CD14-positive monocyte (primary cell): ENCODE measurements around the gene SLC25A45. TPM values are rescaled to one million over a fixed set of nuclear protein-coding genes. Genes with fewer than 3 reads are reported as not detected.
A peak's percentile ranks its signal among the peaks of the same experiment; 100 is the strongest.

Source experiments
- DNase-seq, 3 donors: peaks; one replicate each; pipeline ENCODE4 v3.0.0-alpha.2; 2011 to 2022
- H2AFZ ChIP-seq: 2 replicates; pipeline ENCODE4 v1.6.0; 2012; ENCODE audit warnings: mild to moderate bottlenecking, low read depth, low read length, inconsistent platforms; ENCODE audit not compliant: insufficient read depth, poor library complexity, severe bottlenecking
- H3K27ac ChIP-seq, 2 donors: 1 replicate in 1 of 2; 2 replicates in 1 of 2; pipeline ENCODE4 v1.5.1; 2012 to 2013; ENCODE audit warnings: low read length in 2 of 2, control low read depth in 1 of 2, inconsistent platforms in 1 of 2, low read depth in 1 of 2, mild to moderate bottlenecking in 1 of 2
- H3K27me3 ChIP-seq, 2 donors: one replicate each; pipeline versions ENCODE4 v1.6.0 to v1.6.1; 2011 to 2013; ENCODE audit warnings: low read length in 2 of 2; ENCODE audit not compliant: control insufficient read depth in 2 of 2, insufficient read depth in 2 of 2
- H3K36me3 ChIP-seq, 2 donors: replicated peaks in 1 of 2; 1 replicate in 1 of 2; 2 replicates in 1 of 2; pipeline versions ENCODE4 v1.5.1 to v1.6.1; 2012 to 2013; ENCODE audit warnings: low read length in 2 of 2, control low read depth in 1 of 2, inconsistent platforms in 1 of 2, mild to moderate bottlenecking in 1 of 2; ENCODE audit not compliant: insufficient read depth in 2 of 2, control insufficient read depth in 1 of 2
- H3K4me1 ChIP-seq, 2 donors: 1 replicate in 1 of 2; 2 replicates in 1 of 2; pipeline versions ENCODE4 v1.5.1 to v1.6.1; 2012 to 2013; ENCODE audit warnings: low read length in 2 of 2, control low read depth in 1 of 2, inconsistent platforms in 1 of 2, mild to moderate bottlenecking in 1 of 2, moderate library complexity in 1 of 2; ENCODE audit not compliant: insufficient read depth in 2 of 2, control insufficient read depth in 1 of 2
- H3K4me2 ChIP-seq: replicated peaks from 2 replicates; pipeline ENCODE3; 2012; ENCODE audit warnings: low read length, moderate library complexity, mild to moderate bottlenecking; ENCODE audit not compliant: poor library complexity, severe bottlenecking; ENCODE audit errors: extremely low read depth
- H3K4me3 ChIP-seq, 3 experiments: fragments of 200-600 bp in 1 of 3; sonication (generic) in 1 of 3; replicated peaks in 1 of 3; 1 replicate in 2 of 3; 2 replicates in 1 of 3; pipeline ENCODE4 v1.5.1; 2011 to 2013; ENCODE audit warnings: low read length in 3 of 3, mild to moderate bottlenecking in 3 of 3, control low read depth in 2 of 3, low read depth in 2 of 3, inconsistent platforms in 1 of 3, moderate library complexity in 1 of 3
- H3K79me2 ChIP-seq: 2 replicates; pipeline ENCODE4 v1.6.0; 2012; ENCODE audit warnings: mild to moderate bottlenecking, control low read depth, inconsistent platforms, low read length, moderate library complexity; ENCODE audit not compliant: insufficient read depth
- H3K9ac ChIP-seq: 2 replicates; pipeline ENCODE4 v1.6.0; 2017; ENCODE audit warnings: low read length, mild to moderate bottlenecking; ENCODE audit not compliant: insufficient read depth, poor library complexity, severe bottlenecking
- H3K9me3 ChIP-seq, 2 donors: replicated peaks in 1 of 2; 1 replicate in 1 of 2; 2 replicates in 1 of 2; pipeline versions ENCODE4 v1.5.1 to v1.6.1; 2012 to 2013; ENCODE audit warnings: low read length in 2 of 2, control low read depth in 1 of 2; ENCODE audit not compliant: control insufficient read depth in 1 of 2, insufficient read depth in 1 of 2
- H4K20me1 ChIP-seq: 2 replicates; pipeline ENCODE4 v1.6.0; 2012; ENCODE audit warnings: mild to moderate bottlenecking, low read length, control low read depth, moderate library complexity; ENCODE audit not compliant: insufficient read depth
- H3K27ac Mint-ChIP-seq, 7 donors: one replicate each; pipeline ENCODE4 v1.8.0; 2020; ENCODE audit warnings: mild to moderate bottlenecking in 7 of 7, mixed read lengths in 7 of 7, moderate library complexity in 6 of 7, inconsistent platforms in 2 of 7
- H3K27me3 Mint-ChIP-seq, 3 donors: one replicate each; pipeline ENCODE4 v1.8.0; 2021 to 2022; ENCODE audit warnings: low read depth in 3 of 3, mild to moderate bottlenecking in 3 of 3, mixed read lengths in 3 of 3, moderate library complexity in 3 of 3, inconsistent platforms in 1 of 3
- H3K36me3 Mint-ChIP-seq, 2 donors: one replicate each; pipeline ENCODE4 v1.8.0; 2020; ENCODE audit warnings: mixed read lengths in 2 of 2, inconsistent platforms in 1 of 2, mild to moderate bottlenecking in 1 of 2
- H3K4me1 Mint-ChIP-seq: one replicate; pipeline ENCODE4 v1.8.0; 2020; ENCODE audit warnings: mild to moderate bottlenecking, mixed read lengths
- H3K4me3 Mint-ChIP-seq, 2 donors: one replicate each; pipeline ENCODE4 v1.8.0; 2020; ENCODE audit warnings: mild to moderate bottlenecking in 2 of 2, mixed read lengths in 2 of 2, moderate library complexity in 1 of 2
- H3K9me3 Mint-ChIP-seq, 7 donors: one replicate each; pipeline ENCODE4 v1.8.0; 2020 to 2022; ENCODE audit warnings: mixed read lengths in 7 of 7, mild to moderate bottlenecking in 6 of 7, moderate library complexity in 6 of 7, inconsistent platforms in 2 of 7
- WGBS: methylation state at CpG from one replicate; pipeline ENCODE4 v1.1.5; 2013; ENCODE audit warnings: missing lambda C conversion rate; ENCODE audit not compliant: insufficient coverage; 5-methylcytosine and 5-hydroxymethylcytosine counted together
- intact Hi-C, 2 donors: fragments of 100-400 bp; cut with micrococcal nuclease; formaldehyde crosslinking; loops; one replicate each; pipeline versions ENCODE4 v1.15.0 to v1.15.1; 2023
- polyA plus RNA-seq, 3 donors: library from polyadenylated mRNA; depleted of rRNA in 1 of 3; unstranded in 2 of 3; stranded (reverse) in 1 of 3; fragments of 300-500 nt in 2 of 3; fragments of >200 nt in 1 of 3; fragmentation: Illumina TruSeq in 2 of 3; gene quantifications; 1 replicate in 2 of 3; 2 replicates in 1 of 3; pipeline ENCODE4 v1.2.3, GENCODE V29; 2012 to 2021
- TF ChIP-seq, protein P1 (sequence below): fragments of 200-600 bp; IDR thresholded peaks from one replicate; pipeline ENCODE4 v1.8.0; 2022; ENCODE audit warnings: antibody characterized with exemption, mild to moderate bottlenecking

SLC25A45 gene
- polyA plus RNA-seq, 3 donors: 3.7 to 11.3 (median 4.1) TPM

GRCh38 chr11:65424205-65425104 lies 42.0 kb upstream of the SLC25A45 start:
- WGBS: 0% methylated on average over 9 of the region's 18 CpGs
- H3K79me2 ChIP-seq: peaks cover 93% of the 10 kb centered on the region

More at GRCh38 chr11:65424205-65425104, 42.0 kb upstream of the SLC25A45 start:
- Mint-ChIP-seq H3K4me1 (peaks cover 36% of the 10 kb centered on the region), H3K27ac (peak overlapping the region; percentile 99 to 100 (median 100)), H3K36me3 (peaks cover 56 to 61% of the 10 kb centered on the region in 2 donors), H3K27me3 (peaks cover 0 to 30% (median 15%) of the 10 kb centered on the region in 3 donors), H3K9me3 (peaks cover 6 to 23% (median 18%) of the 10 kb centered on the region in 7 donors), H3K4me3 (peak overlapping the region; percentile 99 to 100)
- Histone ChIP-seq H3K4me1 (peaks cover 51 to 56% of the 10 kb centered on the region in 2 donors), H4K20me1 (peaks cover 69% of the 10 kb centered on the region), H3K36me3 (peaks cover 14 to 49% of the 10 kb centered on the region in 2 donors), H3K9me3 (no peaks in the 10 kb centered on the region), H3K9ac (peak overlapping the region; percentile 100), H3K4me2 (peak overlapping the region; percentile 85), H3K27ac (peak overlapping the region; percentile 96 to 100), H2AFZ (no peak overlapping the region), H3K27me3 (no peaks in the 10 kb centered on the region), H3K4me3 (peak overlapping the region; percentile 86 to 100 (median 96))
- peak in 2 of 3 donors; percentile 35 to 42 for DNase-seq
- TF ChIP-seq, protein P1, sequence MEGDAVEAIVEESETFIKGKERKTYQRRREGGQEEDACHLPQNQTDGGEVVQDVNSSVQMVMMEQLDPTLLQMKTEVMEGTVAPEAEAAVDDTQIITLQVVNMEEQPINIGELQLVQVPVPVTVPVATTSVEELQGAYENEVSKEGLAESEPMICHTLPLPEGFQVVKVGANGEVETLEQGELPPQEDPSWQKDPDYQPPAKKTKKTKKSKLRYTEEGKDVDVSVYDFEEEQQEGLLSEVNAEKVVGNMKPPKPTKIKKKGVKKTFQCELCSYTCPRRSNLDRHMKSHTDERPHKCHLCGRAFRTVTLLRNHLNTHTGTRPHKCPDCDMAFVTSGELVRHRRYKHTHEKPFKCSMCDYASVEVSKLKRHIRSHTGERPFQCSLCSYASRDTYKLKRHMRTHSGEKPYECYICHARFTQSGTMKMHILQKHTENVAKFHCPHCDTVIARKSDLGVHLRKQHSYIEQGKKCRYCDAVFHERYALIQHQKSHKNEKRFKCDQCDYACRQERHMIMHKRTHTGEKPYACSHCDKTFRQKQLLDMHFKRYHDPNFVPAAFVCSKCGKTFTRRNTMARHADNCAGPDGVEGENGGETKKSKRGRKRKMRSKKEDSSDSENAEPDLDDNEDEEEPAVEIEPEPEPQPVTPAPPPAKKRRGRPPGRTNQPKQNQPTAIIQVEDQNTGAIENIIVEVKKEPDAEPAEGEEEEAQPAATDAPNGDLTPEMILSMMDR: no peak
- intact Hi-C loops: loop anchor here in 1 of 2 donors (1.0 kb wide), 1 partner anchor 7 kb away; no protein-coding TSS in a partner anchor
